Measurements from ENCODE around the gene ARHGAP10.
"Not testable (repeated sequence)": the region's sequence is repeated elsewhere in the genome, so short reads cannot be mapped to it uniquely, and the experiment has no call there.

Gene ARHGAP10

DNA sequence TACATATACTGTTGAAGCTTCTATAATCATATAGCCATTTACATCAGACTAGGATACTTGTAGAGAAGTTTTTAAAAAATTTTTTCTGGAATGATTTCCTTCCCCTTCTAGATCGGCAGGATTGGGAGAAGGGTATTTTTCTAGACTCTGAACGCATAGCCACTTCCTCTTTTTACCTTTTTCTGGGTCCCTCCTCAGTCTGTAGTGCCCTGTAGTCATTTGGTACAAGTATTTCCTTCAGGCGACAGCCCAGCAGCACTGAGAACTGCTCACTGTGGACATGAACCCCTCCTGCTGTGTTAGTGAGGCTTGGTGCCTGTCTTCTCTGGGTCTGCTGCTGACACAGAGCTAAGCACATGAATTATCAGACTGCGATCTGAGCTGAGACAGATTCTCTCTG lies 255.4 kb downstream of the ARHGAP10 start:
- no peak for DNase-seq (ENCODE audit: low read depth in 2 of 2)

DNA sequence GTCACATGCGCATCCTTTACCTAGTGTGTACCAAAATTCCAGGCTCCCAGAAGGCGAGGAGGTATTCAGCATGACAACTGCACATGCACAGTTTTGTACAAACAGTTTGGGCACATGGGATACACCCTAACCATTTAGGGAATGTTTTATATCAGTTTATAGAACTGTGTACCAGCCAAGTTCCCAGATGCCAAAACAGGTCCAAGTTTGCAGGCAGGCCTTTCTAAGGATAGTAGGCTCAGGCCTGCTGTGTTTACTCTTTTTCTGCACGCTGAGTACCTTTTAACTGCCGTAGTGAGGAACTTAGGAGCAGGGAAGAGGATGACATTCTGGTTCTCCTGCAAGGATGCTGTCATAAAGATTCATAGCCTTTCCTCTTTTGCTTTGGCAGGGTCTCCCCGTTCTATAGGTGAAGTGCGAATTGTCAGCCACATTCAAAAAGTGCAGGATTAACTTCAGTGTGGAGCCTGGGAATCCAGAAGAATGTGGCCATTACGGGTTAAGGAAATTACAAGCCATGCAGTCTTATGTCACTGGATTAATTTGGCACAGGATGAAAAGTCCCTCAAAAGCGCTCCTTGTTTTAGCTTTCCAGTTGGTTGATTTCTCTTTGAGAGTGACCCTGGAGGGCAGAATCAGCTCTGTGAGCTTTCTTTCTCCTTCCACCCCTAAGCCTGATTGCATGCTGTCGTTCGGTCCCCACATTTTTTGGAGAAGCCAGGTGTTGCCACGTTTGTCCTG lies 259.8 kb downstream of the ARHGAP10 start:
- DNase-seq (ENCODE audit: low read depth in 2 of 2) = no peak

DNA sequence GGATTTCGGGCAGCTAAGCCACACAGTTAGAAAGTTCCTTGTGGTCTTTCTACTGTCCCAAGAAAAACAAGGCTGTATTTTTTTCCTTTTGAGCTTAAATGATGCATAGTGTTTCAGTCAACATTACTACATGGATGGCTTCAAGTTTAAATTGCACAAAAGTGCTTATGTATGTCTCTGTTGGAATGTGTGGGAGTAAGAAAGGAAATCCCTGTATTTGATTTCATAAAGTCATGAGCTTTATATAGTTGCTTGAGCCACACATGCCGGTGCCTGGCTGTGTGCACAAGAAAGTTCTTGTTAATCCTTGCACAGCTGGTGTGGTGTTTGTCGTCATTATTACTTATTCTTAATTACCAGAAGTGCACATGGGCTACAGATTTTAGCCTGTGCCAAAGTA lies 262.2 kb downstream of the ARHGAP10 start:
- no peak for DNase-seq (ENCODE audit: low read depth in 2 of 2)

DNA sequence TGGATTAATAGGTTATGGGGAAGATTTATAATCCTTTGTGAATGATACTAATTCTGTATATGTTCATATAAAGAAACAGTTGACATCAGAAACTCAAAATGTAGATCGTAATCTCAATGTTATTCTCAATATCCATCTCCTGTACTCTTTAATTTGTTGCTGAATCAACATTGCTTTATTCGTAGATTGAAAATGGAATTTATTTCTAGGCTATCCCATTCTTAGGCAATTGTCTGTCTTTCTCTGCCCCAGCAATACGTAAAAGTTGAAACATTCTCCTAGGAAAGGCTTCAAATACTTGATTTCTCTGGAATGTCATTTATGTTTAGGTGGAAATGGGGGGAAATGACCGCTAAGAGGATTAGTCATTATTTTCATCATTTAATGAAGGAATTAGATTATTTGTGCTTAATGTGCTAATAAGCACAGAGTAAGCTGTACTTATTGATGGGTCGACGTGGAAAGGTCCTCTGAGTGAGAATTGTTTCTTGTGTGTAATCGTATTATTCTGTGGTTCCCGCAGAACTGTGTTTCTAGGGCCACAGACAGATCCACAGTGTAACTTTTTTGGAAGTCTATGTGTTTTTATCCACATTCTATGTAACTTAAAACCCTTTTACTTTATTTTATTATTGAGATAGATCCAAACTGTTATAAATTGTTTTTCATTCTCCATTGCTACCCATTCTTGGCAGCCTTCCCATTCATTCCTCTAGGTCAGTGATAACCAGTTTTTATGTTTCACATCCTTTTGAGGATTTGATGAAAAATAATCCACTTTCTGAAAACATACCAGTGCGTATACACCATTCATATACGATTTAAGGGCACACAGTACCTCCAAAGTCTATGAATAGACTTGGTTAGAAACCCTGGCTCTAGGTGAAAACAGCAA lies 262.9 kb downstream of the ARHGAP10 start:
- no peak for DNase-seq (ENCODE audit: low read depth in 2 of 2)

DNA sequence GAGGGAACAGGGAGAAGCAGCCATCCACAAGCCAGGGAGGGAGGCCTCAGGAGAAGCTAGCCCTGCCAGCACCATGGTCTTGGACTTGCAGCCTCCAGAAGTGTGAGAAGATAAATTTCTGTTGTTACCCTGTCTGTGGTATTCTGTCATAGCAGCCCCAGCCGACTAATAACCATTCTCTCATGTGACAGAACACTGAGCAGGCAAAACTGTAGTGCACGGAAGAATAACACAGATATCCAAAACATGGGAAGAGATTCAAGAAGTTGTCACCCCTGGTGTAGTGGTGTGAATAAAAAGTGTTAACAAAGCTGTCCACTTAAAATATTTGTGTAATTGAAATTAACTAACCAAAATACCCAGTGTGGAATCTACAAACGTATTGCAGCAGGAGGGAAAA lies 265.0 kb downstream of the ARHGAP10 start:
- DNase-seq (ENCODE audit: low read depth in 2 of 2) = no peak

DNA sequence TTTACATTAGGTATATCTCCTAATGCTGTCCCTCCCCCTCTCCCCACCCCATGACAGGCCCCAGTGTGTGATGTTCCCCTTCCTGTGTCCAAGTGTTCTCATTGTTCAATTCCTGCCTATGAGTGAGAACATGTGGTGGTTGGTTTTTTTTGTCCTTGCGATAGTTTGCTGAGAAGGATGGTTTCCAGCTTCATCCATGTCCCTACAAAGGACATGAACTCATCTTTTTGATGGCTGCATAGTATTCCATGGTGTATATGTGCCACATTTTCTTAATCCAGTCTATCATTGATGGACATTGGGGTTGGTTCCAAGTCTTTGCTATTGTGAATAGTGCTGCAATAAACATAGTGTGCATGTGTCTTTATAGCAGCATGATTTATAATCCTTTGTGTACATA lies 268.1 kb downstream of the ARHGAP10 start:
- DNase-seq (ENCODE audit: low read depth in 2 of 2) = not testable (repeated sequence)

DNA sequence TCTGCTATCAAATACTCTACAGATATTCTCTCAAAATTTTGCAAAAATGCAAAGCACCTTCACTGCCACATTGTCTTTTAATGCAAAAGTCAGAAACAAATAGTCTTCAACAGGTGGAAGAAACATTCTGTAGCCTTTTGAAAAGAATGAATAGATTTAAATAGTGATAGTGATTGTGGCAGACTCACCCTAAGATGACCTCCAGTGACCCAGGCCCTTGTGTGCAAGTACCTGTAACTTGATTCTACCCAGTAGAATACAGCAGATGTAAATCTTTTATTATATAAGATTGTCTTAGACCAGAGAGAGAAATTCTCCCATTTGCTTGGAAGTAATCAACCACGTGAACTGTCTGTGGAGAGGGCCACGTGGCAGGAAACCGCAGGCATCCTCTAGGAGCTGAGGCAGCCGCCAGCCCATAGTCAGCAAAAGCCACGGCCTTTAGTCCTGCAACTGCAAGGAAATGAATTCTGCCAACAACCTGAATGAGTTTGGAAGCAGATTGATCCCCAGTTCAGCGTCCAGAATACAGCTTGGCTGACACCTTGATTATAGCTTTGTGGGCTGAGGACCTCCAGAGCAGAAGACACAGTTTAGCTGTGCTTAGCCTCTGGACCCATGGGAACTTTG lies 272.5 kb downstream of the ARHGAP10 start:
- no peak for DNase-seq (ENCODE audit: low read depth in 2 of 2)

DNA sequence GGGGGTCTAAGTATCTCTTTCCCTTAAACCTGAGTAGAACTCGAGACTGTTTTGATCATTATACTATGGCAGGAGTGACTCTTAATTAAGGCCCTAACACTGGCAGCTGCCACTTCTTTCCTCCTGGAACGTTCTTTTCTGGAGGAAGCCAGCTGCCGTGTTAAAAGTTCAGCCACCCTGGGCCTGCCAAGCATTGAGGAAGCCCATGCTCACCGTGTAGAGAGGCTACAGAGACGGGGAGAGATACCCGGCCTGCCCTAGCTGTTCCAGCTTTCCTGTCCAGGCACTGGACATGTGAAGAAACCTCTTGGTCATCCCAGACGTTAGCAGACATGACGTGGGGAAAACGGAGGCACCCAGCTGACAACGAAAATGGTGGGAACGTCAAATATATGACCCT lies 274.1 kb downstream of the ARHGAP10 start:
- no peak for DNase-seq (ENCODE audit: low read depth in 2 of 2)

DNA sequence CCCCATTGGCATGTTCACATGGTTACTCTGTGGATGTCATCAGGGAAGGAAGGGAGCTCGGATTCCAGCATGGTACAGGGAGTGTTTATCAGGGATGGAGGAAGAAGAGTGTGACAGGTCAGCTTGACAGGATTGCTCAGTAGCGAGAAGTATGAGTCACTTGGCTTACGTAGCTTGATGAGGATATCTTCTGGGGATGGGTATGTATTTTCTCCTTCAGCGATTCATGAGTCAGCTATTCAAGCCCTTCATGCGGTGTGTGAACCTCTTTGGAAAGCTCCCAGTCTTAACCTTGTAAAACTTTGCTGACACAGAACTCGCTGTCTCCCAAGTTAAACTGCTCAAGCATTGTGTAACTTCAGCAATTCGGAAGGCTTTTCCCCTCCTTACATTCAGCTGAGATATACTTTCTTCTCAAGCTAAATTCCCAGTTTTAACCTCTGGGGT lies 275.4 kb downstream of the ARHGAP10 start:
- no peak for DNase-seq (ENCODE audit: low read depth in 2 of 2)

DNA sequence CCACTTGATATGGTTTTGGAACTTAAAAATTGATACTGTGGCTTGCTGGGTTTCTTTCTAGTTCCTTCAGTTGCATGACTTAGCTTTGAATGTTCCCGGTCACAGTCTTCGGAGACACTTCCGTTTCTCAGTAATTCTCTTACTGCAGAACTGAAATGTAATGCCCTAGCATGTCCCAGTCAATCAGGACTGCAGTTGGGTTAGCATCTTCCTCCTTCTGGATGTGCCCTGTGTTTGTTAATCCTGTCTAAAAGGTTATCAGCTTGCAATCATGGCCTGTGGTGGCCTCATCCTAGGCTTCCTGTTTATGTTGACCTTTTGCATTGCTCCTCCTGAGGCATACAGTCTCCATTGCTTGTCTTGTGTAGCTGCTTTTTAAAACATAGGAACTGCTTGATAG lies 275.9 kb downstream of the ARHGAP10 start:
- DNase-seq (ENCODE audit: low read depth in 2 of 2) = no peak

DNA sequence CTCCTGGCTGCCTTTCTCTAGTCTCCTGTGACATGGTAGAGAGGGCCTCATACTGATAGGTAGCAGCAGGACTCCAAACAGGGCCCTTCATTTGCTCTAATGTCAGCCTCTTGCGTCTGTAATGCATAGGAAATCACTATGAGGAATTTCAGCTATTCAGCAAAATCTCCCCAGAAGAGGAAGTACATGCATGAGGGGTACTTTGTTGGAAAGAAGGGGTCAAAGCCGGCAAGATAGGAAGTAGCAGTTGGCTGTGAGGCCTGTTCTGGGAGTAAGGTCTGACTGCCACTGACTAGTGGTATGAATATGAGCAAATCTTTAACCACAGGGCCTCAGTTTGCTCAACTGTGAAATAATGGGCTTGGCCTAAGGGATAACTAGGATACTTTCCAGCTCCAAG lies 283.2 kb downstream of the ARHGAP10 start:
- DNase-seq (ENCODE audit: low read depth in 2 of 2) = no peak

DNA sequence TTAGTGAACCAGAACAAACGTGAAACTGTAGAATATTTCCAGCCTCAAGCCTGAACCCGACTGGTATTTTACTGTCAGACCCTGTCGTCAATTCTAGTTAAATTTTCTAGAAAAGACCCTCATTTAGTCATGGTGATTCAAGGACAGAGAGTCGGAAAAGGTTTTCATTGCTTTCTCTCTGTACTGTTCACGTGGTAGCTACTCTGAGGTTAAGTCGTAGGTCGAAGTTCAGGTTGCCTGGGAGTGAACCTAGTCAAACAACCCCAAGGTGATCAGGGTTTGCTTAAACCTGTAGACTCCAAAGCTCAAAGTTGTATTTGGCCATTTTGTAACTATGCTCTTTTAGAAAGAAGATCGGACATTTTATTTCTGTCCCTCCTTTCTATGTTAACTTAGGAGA lies 283.6 kb downstream of the ARHGAP10 start:
- DNase-seq (ENCODE audit: low read depth in 2 of 2) = no peak

DNA sequence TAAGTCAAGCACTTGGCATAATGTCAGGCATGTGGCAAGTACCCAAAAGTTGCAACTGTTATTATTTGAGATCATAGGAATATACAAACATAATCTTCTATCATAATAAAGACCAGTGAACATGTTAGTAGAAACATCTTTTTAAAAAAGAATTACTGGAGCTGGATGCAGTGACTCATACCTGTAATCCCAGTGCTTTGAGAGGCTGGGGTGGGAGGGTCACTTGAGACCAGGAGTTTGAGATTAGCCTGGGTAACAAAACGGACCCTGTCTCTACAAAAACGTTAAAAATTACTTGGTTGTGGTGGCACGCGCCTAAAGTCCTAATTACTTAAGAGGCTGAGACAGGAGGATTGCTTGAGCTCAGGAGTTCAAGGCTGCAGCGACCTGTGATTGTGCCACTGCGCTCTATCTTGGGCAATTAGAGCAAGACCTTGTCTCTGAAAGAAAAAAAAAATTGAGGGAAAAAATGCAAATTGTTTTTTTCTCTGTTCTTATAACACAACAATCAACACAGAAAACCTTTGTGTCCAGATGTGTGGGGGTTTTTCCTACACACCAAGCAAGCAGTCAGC lies 284.3 kb downstream of the ARHGAP10 start:
- no peak for DNase-seq (ENCODE audit: low read depth in 2 of 2)

DNA sequence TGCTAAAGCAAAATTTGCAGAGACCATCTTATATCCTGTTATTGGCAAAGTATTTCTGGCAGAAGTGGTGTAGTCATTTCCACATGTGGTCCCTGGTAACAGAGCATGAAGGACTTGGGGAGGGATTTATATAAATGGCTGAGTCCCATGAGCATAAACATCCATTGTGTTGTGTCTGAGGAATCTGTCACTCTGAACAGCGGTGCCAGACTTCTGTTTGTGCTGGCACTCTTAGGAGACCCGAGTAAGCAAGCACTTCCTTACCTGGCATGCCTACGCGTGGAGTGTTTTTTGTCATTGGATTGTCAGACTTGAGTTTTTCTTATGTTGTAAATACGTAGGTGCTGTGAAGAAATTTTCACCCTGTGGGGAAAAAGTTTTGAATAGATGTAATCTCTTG lies 285.9 kb downstream of the ARHGAP10 start:
- no peak for DNase-seq (ENCODE audit: low read depth in 2 of 2)

DNA sequence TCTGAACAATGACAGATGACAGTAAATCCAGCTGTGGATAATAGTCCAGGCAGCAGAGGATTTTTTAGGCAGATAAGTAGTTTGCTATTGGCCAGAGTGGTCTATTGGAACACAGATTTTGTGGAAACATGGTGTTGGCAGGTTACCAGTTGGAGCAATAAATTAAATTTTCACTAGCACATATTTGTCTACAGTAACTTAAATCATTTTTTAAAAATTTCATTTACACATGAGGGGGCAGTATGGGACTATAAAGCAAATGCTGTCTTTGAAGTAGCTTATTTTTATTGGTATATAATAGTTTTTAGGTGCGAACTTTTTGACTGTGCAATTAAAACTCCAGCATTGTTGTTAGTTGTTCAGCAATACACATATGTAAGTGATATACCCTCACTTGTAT lies 289.8 kb downstream of the ARHGAP10 start:
- no peak for DNase-seq (ENCODE audit: low read depth in 2 of 2)

DNA sequence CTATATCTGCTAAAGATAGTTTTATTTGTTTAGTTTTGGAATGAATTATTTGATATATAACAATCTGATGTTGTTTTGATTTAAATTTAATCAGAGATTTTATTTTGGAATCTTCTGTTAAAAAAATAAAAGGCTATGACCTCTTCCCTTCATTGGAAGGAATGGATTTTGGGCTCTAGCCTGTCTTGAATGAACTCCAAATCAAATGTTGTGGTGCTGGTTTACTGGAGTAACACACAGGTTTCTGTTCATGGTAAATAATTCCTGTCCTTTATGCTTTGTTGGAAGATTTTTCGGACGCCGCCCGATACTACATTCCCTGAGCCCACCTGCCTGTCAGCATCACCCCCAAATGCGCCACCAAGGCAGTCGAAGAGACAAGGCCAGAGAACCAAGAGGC lies 291.1 kb downstream of the ARHGAP10 start:
- DNase-seq (ENCODE audit: low read depth in 2 of 2) = no peak

DNA sequence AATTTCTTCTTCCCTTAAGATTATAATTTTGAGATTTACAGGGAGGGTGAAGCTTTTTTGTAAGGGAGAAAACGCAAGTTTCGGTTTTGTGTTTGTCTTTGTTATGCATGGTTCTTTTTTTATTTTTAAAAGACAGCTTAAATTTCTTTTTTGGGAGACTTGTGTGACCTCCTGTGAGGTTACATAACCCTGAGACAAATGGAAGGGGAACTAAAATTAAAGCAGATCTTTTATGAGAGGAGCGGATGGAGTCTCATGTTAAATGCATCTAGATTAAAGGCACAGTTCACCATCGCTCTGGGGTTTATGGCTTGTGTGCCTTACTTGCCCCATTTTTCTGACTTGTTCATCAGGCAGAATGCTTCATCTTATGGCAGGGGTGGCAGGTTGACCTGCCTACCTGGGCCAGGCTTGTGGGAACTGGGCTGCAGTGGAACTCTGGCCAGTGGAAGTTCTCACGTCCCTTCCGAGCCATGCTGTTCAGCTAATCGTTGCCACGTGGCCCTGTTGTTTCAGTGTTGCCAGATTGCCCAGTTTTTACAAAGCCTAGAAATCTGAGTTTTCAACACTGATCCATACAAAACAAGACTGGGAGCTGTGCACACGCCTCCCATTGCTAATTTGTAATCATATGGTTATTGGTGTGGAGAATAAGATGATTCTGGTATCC lies 291.8 kb downstream of the ARHGAP10 start:
- DNase-seq (ENCODE audit: low read depth in 2 of 2) = no peak

DNA sequence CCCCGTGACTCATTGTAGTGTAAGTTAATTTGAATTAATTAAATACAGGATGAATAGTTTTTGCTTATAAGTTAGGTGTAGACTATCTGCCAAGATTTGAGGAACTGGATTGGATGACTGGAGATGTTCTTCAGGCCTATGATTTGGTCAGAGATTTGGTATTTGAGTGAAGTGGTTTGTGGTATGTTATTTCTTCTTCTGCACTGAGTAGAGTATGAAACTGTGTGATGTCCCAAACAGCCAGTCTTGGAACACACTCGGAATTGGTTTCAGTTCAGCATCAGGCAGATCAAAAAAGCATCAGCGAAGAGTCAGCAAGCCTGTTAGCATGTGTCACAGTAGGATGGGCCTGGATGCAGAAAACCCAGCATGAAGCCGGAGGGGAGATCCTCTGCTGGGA lies 294.1 kb downstream of the ARHGAP10 start:
- no peak for DNase-seq (ENCODE audit: low read depth in 2 of 2)

DNA sequence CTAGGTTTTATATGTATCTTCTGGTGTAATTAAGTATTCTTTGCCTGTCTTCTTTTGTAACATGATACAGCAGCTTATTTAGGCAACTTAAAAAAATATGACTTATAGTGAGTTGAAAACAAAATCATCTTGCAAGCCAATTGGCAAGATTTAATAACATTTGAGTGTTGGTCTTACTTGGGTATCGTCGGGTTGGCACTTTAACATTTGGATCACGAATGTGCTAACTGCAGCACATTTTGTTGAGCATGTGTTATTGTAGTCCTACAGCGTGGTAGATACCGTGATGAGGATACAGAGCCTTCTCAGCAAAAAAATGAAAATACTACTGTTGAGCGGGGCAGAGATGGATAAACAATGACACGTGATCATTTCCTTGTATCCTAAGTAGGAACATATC lies 295.3 kb downstream of the ARHGAP10 start:
- no peak for DNase-seq (ENCODE audit: low read depth in 2 of 2)

DNA sequence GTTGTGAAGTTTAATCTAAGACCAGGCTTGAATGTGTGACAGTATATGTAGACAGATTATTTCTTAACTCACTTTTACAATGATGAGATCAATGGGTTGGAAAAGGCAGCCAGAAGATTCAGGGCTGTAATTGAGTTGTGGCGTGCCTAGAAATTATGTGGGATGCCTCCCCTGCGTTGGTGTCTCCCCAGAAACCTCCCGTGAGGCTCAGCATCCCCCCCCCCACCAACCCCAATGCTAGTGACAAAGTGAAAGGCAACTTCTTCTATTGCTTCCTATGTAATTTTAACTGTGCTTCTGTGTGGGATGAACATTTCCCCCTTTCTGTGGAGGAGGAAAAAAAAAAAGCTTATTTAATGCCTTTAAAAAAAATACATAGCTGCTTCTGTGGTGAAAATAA lies 297.9 kb downstream of the ARHGAP10 start:
- no peak for DNase-seq (ENCODE audit: low read depth in 2 of 2)

DNA sequence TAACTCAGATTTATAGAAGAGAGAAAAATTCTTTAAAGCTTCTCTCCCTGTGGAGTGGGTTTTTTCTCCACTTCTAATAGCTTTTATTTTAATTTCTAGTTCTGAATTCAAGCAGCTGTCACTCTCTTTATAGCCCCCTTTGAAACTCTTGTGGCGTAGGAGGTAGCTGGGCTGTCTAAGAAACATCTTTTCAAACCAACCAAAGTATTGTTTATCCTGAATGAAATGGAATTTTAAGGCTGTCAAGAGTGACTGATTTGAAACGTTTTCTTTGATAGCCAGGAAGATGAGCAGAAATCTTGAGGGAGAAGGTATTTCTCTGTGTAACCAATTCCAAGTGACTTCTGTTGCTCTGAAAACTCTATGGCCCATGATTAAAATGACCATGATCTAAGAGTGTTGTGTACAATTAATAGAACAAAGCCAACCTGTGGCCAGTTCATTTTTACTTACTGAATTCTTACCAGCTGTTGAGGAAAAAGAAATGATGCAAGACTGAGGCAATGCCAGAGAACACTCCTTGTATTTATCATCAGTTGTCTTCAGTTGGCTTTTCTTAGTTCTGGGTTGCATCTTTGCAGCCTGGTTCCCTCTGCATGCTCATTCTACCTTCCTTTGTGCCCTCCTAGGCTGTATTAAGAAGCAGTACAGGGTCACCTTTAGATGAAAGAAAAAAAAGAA lies 298.4 kb downstream of the ARHGAP10 start:
- no peak for DNase-seq (ENCODE audit: low read depth in 2 of 2)

All from stimulated activated CD8-positive, alpha-beta memory T cell treated with anti-CD3 and anti-CD28 coated beads, Interleukin-2, amount 100 ng/mL, for 1 hour (primary cell).